Upper lobe of left lung (tissue), 4 donors: ENCODE data around the gene HPX.

Experiments used
- EP300 ChIP-seq, 4 donors: sonication (generic); formaldehyde crosslinking; IDR thresholded peaks; one replicate each; pipeline ENCODE4 v1.5.1; 2017; ENCODE audit warnings: antibody characterized with exemption in 4 of 4, control low read depth in 2 of 4
- TF ChIP-seq, protein P1 (sequence below), 6 experiments: fragments of 450-650 bp in 4 of 6; fragments of 200-600 bp in 2 of 6; sonication (generic) in 2 of 6; IDR thresholded peaks; one replicate each; pipeline ENCODE4 v1.5.1; 2016 to 2019; ENCODE audit warnings: antibody characterized with exemption in 6 of 6

DNA sequence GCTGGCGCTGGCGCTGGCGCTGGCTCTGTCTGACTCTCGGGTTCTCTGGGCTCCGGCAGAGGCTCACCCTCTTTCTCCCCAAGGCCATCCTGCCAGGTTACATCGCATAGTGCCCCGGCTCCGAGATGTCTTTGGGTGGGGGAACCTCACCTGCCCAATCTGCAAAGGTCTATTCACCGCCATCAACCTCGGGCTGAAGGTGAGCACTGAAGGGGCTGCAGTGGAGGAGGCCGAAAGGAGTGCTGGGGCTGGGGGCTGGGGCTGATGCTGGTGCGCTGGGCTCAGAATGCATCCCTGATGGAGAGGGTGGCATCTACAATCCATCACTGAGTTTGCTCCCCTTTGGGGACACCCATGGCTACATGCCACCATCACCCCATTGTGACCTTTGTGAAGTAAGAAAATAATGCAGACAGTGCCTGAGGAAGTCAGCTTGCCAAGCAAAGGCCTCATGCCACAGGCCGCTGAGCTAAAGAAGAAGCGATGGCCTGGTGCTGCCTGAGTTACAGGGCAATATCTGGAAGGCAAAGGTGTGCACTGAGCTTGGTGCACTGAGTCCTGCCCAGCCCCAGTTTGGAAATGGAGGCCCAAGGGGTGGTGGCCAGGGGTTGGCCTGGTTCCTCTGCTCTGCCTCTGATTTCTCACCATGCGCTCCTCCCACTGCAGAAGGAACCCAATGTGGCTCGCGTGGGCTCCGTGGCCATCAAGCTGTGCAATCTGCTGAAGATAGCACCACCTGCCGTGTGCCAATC lies 49.9 kb downstream of the HPX start:
- TF ChIP-seq, protein P1, sequence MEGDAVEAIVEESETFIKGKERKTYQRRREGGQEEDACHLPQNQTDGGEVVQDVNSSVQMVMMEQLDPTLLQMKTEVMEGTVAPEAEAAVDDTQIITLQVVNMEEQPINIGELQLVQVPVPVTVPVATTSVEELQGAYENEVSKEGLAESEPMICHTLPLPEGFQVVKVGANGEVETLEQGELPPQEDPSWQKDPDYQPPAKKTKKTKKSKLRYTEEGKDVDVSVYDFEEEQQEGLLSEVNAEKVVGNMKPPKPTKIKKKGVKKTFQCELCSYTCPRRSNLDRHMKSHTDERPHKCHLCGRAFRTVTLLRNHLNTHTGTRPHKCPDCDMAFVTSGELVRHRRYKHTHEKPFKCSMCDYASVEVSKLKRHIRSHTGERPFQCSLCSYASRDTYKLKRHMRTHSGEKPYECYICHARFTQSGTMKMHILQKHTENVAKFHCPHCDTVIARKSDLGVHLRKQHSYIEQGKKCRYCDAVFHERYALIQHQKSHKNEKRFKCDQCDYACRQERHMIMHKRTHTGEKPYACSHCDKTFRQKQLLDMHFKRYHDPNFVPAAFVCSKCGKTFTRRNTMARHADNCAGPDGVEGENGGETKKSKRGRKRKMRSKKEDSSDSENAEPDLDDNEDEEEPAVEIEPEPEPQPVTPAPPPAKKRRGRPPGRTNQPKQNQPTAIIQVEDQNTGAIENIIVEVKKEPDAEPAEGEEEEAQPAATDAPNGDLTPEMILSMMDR (IDR thresholded peaks at IDR 0.05): no peak
- TF ChIP-seq EP300 (IDR thresholded peaks at IDR 0.05): no peak
